Midbrain (tissue), 1 donor: Measurements from ENCODE around the gene RCN1.
"Not testable (repeated sequence)": the region's sequence is repeated elsewhere in the genome, so short reads cannot be mapped to it uniquely, and the experiment has no call there.

ENCODE experiments used
- DNase-seq: peaks from one replicate; lab custom pipeline; 2025; lab: John Stamatoyannopoulos, UW

RCN1 gene

DNA sequence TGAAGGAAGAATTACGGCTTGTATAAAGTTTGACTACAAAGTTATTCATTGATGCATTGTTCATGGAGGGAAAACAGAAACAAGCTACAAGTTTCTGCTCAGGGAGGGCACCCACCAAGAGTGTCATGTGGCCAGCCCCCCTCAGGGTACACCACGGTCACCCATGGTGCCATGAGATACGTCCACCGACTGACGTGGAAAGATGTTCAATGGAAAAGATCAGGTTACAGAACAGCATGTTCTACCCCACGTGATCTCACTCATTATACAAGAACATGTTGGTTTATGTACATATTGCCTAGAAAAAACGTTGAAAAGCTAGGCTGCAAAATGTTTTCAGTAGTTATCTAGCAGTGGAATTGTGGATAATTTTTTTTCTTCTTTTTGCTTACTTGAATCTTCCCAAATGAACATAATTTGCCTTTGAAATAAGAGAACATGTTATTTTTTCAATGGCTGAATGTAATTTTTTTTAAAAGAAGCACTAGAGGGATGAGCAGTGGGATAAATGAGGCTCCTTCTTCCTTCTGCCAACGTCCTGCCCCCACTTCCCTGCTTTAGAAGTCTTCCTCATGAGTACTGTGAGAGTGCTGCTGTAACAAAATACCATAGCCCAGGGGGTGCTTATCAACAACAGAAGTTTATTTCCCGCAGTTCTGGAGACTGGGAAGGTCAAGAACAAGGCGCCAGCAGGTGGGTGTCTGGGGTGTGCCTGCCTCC lies 22.5 kb downstream of the RCN1 start:
- DNase-seq = no peak

DNA sequence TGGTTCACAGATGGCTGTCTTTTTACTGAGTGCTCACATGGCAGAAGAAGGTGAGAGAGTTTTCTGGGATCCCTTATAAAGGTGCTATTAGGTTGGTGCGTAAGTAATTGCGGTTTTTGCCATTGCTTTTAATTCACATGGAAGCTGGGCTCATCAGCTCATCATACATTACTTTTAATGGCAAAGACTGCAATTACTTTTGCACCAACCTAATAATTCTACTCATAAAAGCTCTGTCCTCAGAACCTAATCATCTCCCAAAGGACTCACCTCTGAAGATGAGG lies 23.0 kb downstream of the RCN1 start:
- DNase-seq = no peak

DNA sequence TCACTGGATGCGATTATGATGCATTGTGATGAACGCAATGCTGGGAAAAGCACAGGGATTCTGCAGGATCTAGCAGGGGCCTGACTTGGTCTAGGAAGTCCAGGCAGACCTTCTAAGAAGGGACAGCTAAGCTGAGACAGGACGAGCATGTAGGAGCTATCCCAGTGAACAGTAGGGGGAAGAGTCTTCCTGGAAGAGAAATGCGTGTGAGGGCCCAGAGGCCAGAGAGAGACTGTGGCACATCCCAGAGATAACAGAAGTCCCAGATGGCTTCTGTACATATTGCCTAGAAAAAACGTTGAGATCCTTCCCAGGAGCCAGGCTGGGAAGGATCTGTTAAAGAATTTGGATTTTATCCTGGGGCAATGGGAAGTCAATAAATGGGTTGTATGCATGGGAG lies 24.6 kb downstream of the RCN1 start:
- DNase-seq = no peak

DNA sequence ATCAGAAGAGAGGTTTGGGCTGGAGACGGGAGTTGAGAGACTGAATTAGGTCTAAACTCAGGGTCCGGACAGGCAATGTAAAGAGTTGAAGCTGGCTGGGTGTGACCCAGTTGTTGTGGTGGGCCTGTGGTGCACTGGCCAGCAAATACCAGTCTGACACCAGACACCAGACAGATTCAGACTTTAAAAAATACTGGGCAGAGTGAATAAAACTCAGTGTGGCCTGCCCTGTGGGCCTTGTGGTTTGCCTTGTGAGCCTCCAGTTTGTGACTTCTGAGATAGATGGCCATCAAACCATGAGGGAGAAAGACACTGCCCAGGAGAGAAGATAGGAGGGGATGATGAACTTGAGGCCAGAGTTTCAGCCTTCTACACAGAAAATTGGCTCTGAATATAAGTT lies 25.8 kb downstream of the RCN1 start:
- no peak for DNase-seq

DNA sequence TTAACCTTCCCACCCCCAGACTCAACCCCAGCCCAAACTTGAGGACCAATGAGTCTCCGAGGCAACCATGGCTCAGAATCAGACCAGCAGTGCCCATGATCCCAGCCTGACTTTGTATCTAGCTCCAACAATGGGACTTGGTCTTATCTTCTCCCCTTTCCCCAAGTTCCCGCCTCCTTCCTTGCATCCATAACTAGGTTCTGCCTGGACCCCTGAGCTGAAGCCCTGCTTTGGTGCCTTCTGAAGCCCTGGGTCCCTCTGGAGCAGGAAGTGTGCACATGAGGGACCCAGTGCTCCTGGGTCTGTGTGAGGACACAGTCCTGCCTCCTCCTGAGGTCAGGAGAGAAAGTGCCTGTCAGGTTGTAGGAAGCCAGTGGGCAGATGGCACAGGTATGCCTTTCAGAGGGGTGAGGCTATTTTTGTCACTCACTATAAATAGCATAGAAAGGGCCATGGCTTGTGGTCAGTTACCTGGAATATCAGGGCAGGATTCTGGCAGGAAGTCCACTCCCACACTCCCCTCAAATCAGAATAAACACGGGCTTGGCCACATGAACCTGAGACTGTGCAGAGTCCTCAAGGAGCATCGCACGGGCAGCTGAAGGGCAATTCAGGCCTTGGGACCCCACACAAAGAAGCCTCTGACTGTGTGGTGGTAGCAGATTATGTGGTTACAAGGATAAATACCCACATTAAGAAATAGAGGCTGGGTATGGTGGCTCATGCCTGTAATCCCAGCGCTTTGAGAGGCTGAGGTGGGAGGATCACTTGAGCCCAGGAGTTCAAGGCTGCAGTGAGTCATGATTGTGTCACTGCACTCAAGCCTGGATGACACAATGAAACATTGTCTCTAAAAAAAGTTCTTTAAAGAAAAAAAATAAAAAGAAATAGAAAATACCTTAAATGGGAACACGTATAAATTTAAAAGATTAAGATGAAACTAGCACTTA lies 27.4 kb downstream of the RCN1 start:
- no peak for DNase-seq

DNA sequence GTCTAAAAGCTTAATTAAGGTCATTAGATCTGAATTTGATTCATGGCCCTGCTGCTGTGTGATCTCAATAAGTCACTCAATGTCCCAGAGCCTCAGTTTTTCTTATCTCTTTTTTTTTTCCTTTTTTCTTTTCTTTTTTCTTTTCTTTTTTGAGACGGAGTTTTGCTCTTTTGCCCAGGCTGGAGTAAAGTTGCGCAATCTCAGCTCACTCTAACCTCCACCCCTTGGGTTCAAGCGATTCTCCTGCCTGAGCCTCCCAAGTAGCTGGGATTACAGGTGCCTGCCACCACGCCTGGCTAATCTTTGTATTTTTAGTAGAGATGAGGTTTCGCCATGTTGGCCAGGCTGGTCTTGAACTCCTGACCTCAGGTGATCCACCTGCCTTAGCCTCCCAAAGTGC lies 28.3 kb downstream of the RCN1 start:
- DNase-seq = not testable (repeated sequence)

DNA sequence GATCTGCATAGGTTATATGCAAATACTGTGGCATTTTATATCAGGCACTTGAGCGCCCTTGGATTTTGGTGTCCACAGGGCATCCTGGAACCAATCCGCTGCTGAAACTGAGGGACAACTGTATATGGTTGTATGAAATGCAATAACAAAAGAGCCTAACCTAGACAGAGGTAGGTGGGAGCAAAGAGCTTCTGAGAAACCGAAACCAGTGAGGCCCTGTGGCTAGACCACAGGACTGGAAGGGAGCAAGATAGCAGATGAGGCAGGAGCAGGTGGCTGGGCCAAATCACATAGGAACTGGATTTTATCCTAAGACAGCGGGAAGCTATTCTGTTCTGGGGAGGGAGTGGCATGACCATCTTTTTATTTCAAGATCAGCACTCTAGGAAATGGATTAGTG lies 30.1 kb downstream of the RCN1 start:
- no peak for DNase-seq

DNA sequence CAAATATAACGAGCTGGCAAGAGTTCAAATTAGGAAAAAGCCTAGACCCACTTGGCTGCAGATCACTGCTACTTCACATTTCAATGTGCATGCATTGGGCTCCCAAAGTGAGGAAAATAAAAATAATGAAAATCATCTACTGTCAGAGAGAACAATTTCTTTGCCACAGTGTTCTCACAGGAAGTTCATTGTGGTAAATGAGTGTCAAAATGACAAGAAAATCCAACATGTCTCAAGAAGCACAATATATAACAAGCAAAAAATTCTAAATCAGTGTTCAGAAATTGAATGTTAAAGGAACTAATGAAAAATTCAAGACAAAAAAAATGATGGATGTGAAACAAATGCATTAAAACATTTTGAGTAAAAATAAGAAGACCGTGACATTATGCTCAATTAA lies 31.3 kb downstream of the RCN1 start:
- DNase-seq = no peak

DNA sequence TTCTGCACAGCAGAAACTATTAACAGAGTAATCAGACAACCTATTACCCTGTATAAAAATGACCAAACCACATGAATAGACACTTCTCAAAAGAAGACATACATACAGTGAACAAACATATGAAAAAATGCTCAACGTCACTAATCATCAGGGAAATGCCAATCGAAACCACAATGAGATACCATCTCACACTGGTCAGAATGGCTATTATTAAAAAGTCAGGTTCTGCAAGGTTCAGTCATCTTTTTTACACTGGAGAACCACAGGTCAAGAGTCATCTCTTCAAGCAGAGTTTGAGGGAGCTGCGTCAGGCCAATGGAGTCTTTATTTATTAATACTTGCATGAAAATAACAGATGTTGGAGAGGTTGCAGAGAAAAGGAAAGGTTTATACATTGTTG lies 40.4 kb downstream of the RCN1 start:
- DNase-seq = no peak

DNA sequence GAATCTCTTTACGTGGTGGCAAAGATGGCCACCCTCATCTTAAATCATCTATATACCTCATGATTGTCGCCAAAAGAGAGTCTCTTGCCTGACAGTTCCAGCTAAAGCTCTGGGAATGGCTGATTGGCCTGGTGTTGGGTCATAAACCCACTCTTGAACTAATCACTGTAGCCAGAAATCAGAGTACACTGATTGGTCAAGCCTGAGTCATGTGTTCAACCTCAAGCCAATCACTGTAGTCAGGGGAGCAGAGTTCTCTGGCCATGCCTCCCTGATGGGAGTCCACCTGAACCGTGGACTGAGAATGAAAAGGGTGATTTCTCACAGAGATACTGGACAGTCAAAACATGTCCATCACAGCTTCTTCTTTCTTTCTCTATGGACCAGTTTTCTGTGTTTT lies 45.8 kb downstream of the RCN1 start:
- DNase-seq = no peak

DNA sequence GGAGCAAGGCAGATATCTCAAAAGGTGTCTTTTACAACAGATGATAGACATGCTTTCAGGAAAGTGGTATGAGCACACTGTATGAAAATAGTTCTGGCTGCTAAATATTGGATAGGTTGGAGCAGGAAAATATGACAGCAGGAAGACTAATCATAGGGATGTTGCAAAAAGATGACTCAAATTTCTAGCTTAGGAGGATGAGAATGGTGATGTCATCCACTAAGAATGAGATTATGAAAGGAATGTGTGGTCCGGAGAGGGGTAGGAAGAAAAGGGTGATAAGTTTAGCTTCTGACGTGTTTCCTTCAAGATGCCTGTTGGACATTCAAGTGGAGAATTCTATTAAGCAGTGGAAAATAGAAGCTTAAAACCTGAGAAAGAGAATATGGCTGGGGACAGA lies 46.4 kb downstream of the RCN1 start:
- DNase-seq = no peak

DNA sequence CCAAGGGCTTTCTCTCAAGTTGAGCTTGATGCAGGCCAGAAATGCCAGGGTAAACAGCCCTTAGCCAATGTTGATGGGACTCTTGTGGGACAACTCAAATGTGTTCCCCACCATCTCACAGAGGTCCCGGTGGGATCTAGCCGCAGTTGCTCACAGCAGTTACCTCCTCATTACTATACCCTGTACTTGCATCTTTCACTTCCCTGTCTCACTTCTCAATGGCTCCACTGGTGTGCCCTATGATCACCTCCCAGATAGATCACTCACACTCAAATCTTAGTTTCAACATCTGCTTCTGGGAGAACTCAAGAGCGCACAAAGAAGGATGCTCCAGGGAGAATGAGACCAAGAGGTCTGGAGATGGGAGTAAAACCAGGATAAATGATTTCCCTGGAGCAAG lies 47.0 kb downstream of the RCN1 start:
- DNase-seq = no peak

DNA sequence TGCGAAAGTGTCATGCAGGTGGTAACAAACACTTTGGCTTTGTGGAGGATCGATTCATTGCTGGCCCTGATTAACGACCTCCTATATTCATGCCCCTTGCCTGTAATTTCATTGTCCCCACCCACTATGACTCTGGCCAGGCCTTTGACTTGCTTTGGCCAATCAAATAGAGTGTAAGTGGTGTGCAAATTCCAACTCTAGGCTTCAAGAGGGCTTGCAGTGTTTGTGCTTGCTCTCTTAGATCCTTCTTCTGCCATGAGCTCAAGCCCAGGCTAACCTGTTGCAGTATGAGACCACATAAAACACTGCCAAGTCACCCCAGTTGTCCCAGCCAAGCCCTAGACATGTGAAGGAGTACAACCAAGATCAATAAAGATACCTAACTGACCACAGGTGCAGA lies 48.0 kb downstream of the RCN1 start:
- no peak for DNase-seq

DNA sequence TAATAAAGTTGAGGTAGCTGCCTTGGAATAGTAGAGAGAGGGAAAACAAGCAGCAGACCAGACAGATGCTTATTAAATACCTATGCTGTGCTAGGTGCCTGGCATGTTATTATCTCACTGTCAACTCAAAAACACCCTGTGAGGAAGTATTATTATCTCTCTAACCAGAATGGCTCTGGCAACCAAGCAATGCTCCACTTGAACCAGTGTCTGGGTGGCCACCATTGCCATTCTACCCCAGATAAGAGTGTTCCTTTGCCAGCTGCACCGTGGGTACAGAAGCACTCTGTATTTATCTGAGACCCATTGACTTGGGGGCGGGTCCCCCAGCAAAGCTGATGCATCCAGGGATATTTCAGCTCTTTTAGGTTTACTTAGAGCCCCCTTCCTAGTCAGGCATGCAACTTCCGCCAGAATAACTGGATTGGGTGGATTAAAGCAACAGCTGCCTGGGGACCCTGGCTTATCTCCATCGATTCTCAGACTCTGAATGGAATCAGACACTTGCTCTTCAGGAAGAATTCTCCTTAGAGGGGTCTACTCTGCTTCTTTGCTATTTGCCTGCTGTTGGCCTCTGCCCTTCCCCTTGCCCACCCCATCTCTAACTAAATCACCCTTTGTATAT lies 49.1 kb downstream of the RCN1 start:
- no peak for DNase-seq

DNA sequence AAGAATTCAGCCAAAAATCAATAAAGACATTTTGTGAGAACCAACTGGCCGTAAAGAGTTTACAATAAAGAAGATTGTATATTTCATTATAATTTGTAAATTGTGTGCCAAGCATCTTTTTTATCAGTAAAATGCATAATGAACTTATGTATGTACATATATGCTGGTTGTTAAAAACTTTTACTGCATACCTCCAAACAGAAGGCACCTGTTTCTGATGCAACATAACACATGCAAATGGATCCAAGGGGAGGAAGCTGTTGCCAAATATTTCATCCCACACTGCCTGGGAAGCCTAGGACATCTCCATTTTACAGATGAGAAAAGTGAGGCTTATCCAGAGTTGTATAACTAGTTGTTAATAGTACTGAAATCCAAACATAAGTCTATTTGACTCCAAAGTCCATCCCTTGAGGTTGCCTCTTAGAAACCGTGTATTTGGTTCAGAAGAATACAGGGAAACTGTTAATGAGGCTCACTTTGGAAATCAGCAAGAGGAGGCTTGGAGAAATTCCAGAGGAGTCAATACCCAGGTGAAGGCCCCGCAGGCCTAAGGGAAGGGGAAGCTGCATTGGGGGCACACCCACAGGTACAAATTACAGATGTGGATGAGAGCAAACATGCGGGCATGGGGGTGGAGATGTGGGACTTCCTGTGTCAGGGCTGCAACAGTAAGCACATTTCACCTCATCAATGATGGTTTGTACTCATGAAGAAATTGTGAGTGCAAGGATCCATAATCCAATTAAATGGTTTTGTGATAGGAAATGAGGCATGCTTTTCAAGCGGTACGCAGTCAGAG lies 51.1 kb downstream of the RCN1 start:
- no peak for DNase-seq

DNA sequence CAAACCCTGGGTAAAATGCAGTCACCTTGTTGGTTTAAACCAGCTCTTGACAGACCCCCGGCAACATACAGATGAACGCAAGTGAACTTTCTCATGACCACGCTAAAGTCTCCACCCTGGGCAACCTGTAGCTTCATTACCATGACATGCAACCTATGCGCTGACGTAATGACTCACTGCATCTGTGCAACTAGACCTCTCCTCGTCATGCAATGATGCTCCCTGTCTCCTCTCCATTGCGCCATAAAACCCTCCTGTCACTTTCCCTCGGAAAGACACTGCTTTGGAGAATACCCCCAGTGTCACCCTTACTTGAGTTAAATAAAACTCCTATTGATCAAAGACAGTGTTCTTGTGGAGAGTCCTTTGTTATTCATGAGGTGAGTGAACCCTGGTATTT lies 52.5 kb downstream of the RCN1 start:
- no peak for DNase-seq

DNA sequence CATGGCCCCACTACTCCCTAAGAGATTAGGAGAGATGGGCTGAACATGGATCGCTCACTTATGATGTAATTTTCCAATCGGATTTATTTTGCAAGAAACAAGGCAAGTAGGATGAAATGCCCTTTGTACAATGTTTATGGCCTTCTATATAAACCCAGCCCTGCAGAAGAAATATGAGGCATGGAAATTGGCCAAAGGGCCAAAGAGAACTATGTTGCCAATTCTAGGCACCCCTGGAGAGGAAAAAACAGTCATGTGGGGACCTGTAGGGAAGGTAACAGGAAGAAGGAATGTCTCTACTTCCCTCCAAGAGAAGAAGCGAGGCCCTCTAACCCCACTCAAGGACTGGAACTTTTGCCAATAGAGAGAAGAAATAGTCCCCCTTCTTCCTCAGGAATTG lies 54.4 kb downstream of the RCN1 start:
- DNase-seq = no peak

DNA sequence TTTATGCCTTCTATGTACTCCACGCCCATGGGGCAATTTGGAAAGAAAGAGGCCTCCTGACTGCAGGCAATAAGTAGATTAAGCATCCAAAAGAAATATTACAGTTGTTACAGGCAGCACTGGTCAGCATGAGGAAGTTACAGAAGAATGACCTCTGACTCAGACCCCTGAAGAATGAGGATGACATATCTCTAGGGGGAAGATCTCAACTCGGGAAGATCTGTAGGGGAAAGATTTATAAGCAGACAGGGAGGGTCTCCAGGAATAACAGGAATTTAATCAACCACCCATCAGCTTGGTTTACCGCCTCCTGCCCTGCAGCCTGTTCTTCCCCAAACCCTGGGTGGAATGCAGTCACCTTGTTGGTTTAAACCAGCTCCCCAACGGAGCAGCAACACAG lies 58.0 kb downstream of the RCN1 start:
- no peak for DNase-seq

DNA sequence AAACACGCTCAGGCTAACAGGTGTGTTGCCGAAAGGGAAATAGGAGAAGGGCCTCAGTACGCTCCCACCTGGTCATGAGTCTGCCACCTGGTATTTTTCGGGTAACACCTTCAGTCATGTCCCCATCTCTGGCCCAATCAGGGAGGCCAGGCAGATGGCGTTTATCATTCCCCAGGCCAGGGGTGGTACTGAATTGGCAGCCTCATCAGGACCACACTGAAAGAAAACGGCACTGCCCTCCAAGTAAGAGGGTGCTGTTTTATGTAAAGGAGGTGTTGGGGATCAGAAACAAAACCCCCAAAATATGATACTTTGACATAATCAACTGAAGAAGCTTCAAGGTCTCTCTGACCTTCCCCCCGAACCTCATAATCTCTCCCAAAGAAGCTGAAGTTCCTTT lies 58.9 kb downstream of the RCN1 start:
- no peak for DNase-seq

DNA sequence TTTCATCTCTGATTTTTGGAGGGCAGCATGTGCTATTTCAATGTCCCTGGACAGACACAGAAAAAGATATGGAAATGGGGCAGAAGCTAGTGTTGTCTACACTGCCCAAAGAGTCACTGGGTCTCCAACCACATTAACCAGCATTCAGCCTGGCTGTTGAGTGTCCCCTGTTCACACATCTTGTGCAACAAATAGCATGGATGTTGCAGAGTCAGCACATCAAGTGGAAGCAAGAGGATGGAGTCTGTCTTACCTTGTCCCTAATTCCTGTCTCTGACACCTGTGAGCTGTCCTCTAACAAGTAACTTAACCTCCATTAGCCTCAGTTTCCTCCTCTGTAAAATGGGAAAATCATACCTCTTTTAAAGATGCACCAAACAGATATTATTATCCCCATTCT lies 60.2 kb downstream of the RCN1 start:
- no peak for DNase-seq

DNA sequence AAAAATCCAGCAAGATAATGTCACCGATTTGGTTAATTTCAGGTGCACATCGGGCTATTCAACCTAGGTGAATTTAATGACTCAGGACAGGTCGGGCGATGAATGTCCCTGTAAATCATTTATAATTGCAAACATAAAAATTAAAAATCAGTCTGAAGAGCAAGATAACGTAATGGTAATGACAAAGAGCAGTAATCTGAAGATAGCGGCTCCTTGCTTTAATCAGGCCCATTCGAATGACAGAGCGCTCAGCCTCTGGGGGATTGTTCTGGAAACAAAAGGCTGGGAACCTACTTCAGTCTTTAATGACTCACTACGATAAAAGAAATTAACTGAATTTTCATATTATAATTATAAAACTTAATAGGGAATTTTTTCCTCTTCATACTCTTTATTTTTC lies 61.3 kb downstream of the RCN1 start:
- DNase-seq = no peak

DNA sequence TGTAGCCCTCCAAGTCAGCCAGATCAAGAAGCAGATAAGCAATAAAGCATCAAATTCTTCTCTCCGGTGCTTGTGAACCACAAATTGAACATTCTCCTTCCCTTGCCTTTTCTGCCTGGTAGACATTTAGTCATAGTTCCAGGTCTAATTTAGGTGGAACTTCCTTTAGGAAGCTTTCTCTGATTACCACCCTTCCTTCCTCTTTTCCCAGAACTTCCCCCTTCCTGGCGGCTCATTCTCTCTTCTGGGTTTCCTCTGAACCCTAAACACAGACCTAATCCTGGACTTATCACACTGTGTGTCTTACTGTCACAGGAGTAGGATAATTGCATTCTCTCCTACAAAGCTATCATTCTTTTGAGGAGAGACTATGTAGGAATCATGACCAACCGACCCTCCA lies 61.9 kb downstream of the RCN1 start:
- DNase-seq = no peak
